ENCODE data around the gene KIF1B.

KIF1B gene

DNA sequence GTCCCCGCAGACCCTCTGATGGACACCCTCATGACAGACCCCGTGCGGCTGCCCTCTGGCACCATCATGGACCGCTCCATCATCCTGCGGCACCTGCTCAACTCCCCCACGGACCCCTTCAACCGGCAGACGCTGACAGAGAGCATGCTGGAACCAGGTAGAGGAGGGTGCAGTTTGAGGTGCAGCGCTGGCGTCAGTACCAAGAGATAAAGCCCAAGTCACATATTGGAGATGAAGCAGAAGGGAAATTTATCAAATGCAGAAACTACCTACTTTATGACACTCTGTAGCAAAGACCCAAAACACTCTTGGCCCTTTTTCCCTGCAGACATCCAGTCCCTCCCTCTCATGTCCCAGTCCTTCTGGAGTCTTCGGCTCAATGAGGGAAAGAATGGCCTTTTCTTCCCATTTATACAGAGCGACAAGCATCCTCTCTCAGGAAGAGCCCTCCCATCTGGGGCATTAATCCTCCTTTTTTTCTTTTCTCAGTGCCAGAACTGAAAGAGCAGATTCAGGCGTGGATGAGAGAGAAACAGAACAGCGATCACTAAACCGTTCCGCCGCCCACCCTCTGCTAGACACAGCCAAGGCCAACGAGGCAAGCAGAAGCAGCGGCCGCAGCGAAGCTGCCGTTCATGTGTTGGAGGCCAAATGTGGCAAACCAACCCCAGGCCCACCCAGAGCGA is 30.8 kb upstream of the KIF1B start:
- TF ChIP-seq, protein P1, sequence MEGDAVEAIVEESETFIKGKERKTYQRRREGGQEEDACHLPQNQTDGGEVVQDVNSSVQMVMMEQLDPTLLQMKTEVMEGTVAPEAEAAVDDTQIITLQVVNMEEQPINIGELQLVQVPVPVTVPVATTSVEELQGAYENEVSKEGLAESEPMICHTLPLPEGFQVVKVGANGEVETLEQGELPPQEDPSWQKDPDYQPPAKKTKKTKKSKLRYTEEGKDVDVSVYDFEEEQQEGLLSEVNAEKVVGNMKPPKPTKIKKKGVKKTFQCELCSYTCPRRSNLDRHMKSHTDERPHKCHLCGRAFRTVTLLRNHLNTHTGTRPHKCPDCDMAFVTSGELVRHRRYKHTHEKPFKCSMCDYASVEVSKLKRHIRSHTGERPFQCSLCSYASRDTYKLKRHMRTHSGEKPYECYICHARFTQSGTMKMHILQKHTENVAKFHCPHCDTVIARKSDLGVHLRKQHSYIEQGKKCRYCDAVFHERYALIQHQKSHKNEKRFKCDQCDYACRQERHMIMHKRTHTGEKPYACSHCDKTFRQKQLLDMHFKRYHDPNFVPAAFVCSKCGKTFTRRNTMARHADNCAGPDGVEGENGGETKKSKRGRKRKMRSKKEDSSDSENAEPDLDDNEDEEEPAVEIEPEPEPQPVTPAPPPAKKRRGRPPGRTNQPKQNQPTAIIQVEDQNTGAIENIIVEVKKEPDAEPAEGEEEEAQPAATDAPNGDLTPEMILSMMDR (IDR thresholded peaks at IDR 0.05; ENCODE audit: control extremely low read depth, extremely low read depth, low read depth, missing control alignments): no peak

DNA sequence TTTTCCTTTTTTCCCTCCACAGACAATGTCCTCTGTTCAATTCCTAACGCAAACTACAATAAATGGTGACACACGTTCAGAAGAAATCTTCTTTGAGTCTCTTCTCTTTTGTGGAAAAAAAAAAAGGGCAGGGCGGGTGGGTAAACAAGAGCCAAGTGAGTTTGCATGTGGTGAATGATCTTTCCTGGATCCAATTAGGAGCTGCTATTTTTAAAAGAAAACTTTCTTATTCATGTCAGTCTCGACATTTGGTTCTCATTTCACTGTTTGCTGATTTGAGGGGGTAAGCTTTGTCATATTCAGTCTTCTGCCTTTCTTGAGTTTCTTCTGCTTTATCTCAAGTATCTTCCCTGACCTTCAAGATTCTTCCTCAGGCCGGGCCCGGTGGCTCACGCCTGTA is 29.2 kb upstream of the KIF1B start:
- ChIA-PET CTCF (no interaction called here), POLR2A (no interaction called here)
- TF ChIP-seq, protein P1 (IDR thresholded peaks at IDR 0.05; ENCODE audit: control extremely low read depth, extremely low read depth, low read depth, missing control alignments): no peak
- DNase-seq (ENCODE audit: extremely low spot score): no peak

More for the DNA sequence above, 30.8 kb upstream of the KIF1B start:
- no peak for DNase-seq (ENCODE audit: extremely low spot score)
- ChIA-PET POLR2A (interaction anchor here (0.8 kb wide), 1 partner anchor 10 kb away, joined by 3 read pairs; no protein-coding TSS in a partner anchor), CTCF (interaction anchor here (2.4 kb wide), 1 partner anchor 31 kb away, joined by 12 read pairs; the partner anchor contains the start of gene KIF1B)

DNA sequence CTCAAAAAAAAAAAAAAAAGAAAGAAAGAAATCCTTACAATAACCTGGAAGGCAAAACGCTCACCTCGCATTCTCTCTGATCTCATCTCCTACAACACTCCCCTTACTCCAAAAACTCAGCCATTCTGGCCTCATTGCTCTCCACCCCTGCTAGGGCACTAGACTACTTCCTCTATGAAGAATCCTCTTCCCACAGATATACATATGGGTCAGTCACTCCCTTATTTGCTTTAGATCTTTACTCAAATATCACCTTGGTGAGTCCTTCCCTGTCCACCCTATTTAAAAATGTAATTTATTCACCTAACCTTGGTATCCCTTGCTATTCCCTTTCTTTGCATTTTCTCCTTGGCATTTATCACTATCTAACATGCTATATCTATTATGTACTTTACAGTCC is 24.6 kb upstream of the KIF1B start:
- CTCF ChIA-PET: no interaction called here
- POLR2A ChIA-PET: no interaction called here
- no peak for DNase-seq (ENCODE audit: extremely low spot score)
- TF ChIP-seq, protein P1 (IDR thresholded peaks at IDR 0.05; ENCODE audit: control extremely low read depth, extremely low read depth, low read depth, missing control alignments): no peak

DNA sequence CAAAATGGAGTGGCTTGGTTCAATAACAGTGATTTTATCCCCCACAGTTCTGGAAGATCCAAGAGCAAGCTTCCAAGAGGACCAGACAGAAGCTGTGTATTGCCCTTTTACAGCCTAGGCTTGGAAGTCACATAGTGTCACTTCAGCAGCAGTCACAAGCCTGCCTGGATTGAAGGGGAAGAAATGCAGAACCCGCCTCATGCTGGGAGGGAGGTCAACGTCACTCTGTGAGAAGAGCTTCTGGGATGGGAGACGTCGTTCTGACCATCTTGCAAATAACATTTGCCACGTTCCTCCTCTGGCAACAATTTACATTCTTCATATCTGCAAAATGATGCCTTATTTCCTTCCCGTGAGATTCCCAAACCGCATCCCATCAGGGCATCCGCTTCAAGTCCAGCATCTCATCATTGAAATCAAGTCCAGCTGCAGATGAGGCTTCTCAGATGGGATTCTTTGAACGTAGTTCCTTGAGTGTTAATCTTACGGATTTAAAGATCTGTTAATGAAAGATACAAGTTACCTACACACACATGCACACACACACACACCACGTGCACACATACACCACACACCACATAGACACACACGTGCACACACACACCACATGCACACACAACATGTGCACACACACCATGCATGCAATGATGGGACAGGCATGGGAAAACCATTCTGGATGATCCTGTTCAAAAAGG is 23.9 kb upstream of the KIF1B start:
- DNase-seq (ENCODE audit: extremely low spot score): no peak
- ChIA-PET CTCF (no interaction called here), POLR2A (no interaction called here)
- TF ChIP-seq, protein P1 (IDR thresholded peaks at IDR 0.05; ENCODE audit: control extremely low read depth, extremely low read depth, low read depth, missing control alignments): no peak

DNA sequence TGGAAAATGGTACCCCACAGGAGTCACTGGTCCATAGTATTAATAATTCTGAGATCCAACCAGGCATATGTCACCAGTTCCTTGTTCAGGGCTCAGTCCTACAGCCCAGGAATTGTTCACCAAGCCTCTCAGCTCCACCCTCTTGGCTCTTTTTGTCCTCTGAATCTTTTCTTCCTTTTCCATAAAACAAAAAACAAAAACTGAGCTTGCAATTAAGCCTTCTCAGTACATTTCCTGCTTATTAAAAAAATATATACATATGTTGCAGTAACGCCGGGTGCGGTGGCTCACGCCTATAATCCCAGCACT is 23.4 kb upstream of the KIF1B start:
- ChIA-PET POLR2A (no interaction called here), CTCF (no interaction called here)
- TF ChIP-seq, protein P1 (IDR thresholded peaks at IDR 0.05; ENCODE audit: control extremely low read depth, extremely low read depth, low read depth, missing control alignments): no peak
- DNase-seq (ENCODE audit: extremely low spot score): no peak

DNA sequence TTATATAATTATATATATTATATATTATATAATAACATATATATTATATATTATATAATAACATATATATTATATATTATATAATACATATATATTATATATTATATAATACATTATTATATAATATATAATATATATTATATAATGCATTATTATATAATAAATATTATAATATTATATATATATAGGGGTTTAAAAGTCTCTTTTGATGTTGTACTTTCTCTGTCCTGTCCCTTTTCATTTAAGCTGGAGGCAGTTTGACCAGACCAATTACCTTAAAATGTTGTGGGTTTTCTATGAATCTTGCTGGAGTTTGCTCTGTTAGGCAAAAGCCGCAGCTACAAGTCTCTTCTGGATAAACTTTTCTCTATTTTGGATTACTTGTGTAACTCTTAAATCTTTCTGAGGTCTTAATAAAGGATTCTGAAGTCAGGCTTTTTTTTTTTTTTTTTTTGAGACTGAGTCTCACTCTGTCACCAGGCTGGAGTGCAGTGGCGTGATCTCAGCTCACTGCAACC is 22.2 kb upstream of the KIF1B start:
- DNase-seq (ENCODE audit: extremely low spot score): no peak
- ChIA-PET CTCF (no interaction called here), POLR2A (interaction anchor here (0.7 kb wide), 1 partner anchor 212 kb away, joined by 3 read pairs; no protein-coding TSS in a partner anchor)
- TF ChIP-seq, protein P1 (IDR thresholded peaks at IDR 0.05; ENCODE audit: control extremely low read depth, extremely low read depth, low read depth, missing control alignments): no peak
